Lower leg skin (tissue), 4 donors: ENCODE measurements around the gene PRRT1. TPM values are rescaled to one million over a fixed set of nuclear protein-coding genes. Genes with fewer than 3 reads are reported as not detected.

Experiments used
- DNase-seq, 2 donors: peaks; one replicate each; pipeline ENCODE4 v3.0.0-alpha.2; 2019; ENCODE audit warnings: low spot score in 2 of 2
- H3K4me3 ChIP-seq: fragments of 200-600 bp; sonication (generic); 2 replicates; pipeline ENCODE4 v1.5.1; 2017; ENCODE audit warnings: mild to moderate bottlenecking, low read depth; ENCODE audit not compliant: poor library complexity, severe bottlenecking
- CTCF ChIP-seq, 3 donors: fragments of 450-650 bp; IDR thresholded peaks; one replicate each; pipeline ENCODE4 v1.5.1; 2016; ENCODE audit warnings: antibody characterized with exemption in 3 of 3, mild to moderate bottlenecking in 3 of 3, moderate library complexity in 2 of 3
- POLR2A ChIP-seq, 2 donors: fragments of 450-650 bp; IDR thresholded peaks; one replicate each; pipeline ENCODE4 v1.6.1; 2016 to 2017; ENCODE audit warnings: antibody characterized with exemption in 2 of 2, mild to moderate bottlenecking in 1 of 2, moderate library complexity in 1 of 2
- WGBS, 2 donors: methylation state at CpG; one replicate each; pipeline ENCODE4 v1.1.5; 2018; 5-methylcytosine and 5-hydroxymethylcytosine counted together
- intact Hi-C: fragments of 100-400 bp; cut with DNase I; formaldehyde crosslinking; loops from one replicate; pipeline ENCODE4 v1.15.0; 2023; ENCODE audit warnings: low total_unique reads
- total RNA-seq, 4 donors: library from RNA; depleted of rRNA; stranded (reverse); fragments of >200 nt; gene quantifications; one replicate each; pipeline ENCODE4 v1.1.0, GENCODE V29; 2016

Gene PRRT1
- total RNA-seq, 4 donors from 2014 or later, result 0.56 to 2.6 (median 0.94) TPM

- no peak for DNase-seq
- intact Hi-C loops, result no loop called here
- no peak for TF ChIP-seq POLR2A (IDR thresholded peaks at IDR 0.05)
- no peak for TF ChIP-seq CTCF (IDR thresholded peaks at IDR 0.05)
- H3K4me3 ChIP-seq, result no peak overlapping the region
- WGBS, 2 donors, result 67 to 72% methylated on average over 10 of the region's 10 CpGs
These were observed 28.1 kb upstream of the PRRT1 start for GRCh38 chr6:32179766-32180405.

- 3 to 4% methylated on average over 24 of the region's 24 CpGs for WGBS, 2 donors
- H3K4me3 ChIP-seq, result peak overlapping the region; percentile 50
- intact Hi-C loops, result no loop called here
- DNase-seq, result peak in 1 of 2 donors; percentile 94
- TF ChIP-seq POLR2A (IDR thresholded peaks at IDR 0.05) (no peak), CTCF (IDR thresholded peaks at IDR 0.05) (no peak)
These were observed 27.1 kb upstream of the PRRT1 start for GRCh38 chr6:32178547-32179440.

DNA sequence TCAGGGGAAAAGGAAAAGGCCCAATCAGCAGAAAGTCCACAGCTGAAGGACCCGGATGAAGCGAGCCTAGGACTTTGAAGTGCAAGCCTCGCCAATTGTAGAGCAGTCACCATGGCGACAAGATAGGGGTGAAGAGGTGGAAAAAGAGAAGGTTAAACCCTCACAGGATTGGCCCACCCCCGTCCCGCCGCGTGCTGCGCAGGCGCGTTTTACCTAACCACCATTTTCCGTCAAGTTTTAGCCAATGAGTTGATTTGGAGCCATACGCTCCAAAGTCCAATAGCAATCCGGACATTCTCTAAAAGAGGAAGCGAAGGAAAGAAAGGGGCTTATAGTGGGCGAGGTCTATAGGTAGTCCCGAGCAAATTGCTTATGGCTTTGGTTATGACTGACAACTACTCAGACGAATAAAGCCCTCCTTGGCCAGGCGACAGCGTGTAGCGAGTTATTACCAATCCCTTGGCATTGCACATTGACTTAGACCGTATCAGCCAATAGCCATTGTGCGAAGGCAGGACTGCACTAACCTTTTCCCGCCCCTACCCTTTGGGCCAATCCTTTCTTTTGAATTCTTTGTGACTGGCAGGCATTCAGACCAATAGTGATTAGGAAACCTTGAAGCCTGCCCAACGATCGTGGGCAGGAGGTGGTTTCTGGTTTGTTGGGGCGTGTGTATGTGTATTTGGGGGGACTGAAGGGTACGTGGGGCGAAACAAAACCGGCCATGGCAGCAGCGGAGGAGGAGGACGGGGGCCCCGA lies 26.2 kb upstream of the PRRT1 start, which contains the start of gene RNF5:
Gene RNF5 (plus strand): TSS at position 618 of the 759 bp plus-strand sequence. CDS start 107 bp downstream, at position 725.
- TF ChIP-seq POLR2A (IDR thresholded peaks at IDR 0.05), result no peak
- TF ChIP-seq CTCF (IDR thresholded peaks at IDR 0.05), result no peak
- DNase-seq, result peak; percentile 99
- peak within 1 kb of the TSS; percentile 50 for H3K4me3 ChIP-seq
- 0 to 1% methylated on average over 33 of the region's 33 CpGs for WGBS, 2 donors
- intact Hi-C loops, result no loop called here

DNA sequence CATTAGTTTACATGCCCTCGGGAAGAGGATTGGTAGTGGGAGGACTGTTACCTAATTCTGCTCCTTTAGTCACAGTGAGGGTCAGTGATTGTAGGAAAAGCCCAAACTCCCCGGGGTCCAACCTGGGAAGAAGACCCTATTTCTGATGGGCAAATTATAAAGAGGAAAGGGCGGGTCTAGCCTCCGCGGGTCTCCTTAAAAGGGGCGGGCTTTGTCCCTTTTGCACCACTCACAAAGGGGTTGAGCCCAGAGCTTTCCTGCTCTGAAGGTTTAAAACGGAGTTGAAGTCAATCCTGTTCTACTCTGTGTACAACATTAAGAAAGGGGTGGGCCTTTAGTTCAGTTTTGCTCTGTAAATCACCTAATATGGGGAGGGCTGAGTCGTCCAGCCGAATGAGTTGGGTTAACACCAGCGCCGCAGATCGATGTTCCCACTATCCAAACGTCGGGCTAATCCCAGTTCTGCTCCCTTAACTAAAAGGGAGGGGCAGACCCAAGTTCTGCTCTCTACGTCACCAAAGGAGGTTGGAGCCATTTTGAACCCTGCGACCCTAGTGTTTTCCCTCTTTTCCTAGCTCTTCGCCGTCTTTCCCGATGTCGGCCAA lies 25.5 kb upstream of the PRRT1 start:
- TF ChIP-seq POLR2A (IDR thresholded peaks at IDR 0.05) (no peak), CTCF (IDR thresholded peaks at IDR 0.05) (no peak)
- peak overlapping the region; percentile 17 for H3K4me3 ChIP-seq
- 0 to 1% methylated on average over 20 of the region's 20 CpGs for WGBS, 2 donors
- intact Hi-C loops, result no loop called here
- no peak for DNase-seq

GRCh38 chr6:32176476-32177182 lies 24.9 kb upstream of the PRRT1 start:
- 13 to 14% methylated on average over 5 of the region's 5 CpGs for WGBS, 2 donors
- intact Hi-C loops, result no loop called here
- no peak for DNase-seq
- TF ChIP-seq CTCF (IDR thresholded peaks at IDR 0.05), result no peak
- no peak for TF ChIP-seq POLR2A (IDR thresholded peaks at IDR 0.05)
- H3K4me3 ChIP-seq, result no peak overlapping the region
